Duodenal mucosa (tissue), 2 donors: ENCODE data around the gene QPCTL.
A peak's percentile ranks its signal among the peaks of the same experiment; 100 is the strongest.
"Not testable (repeated sequence)": the region's sequence is repeated elsewhere in the genome, so short reads cannot be mapped to it uniquely, and the experiment has no call there.

ENCODE experiments used
- H3K27ac ChIP-seq: one replicate; pipeline ENCODE4 v1.7.0; 2013; ENCODE audit warnings: low read depth, low read length
- H3K27me3 ChIP-seq, 2 donors: one replicate each; pipeline ENCODE4 v1.7.0; 2013; ENCODE audit warnings: low read length in 2 of 2, control low read depth in 1 of 2; ENCODE audit not compliant: insufficient read depth in 2 of 2, control insufficient read depth in 1 of 2
- H3K36me3 ChIP-seq, 2 donors: one replicate each; pipeline ENCODE4 v1.7.0; 2013; ENCODE audit warnings: low read length in 2 of 2, control low read depth in 1 of 2; ENCODE audit not compliant: insufficient read depth in 2 of 2, control insufficient read depth in 1 of 2
- H3K4me1 ChIP-seq, 2 donors: one replicate each; pipeline ENCODE4 v1.7.0; 2013; ENCODE audit warnings: low read length in 2 of 2, control low read depth in 1 of 2; ENCODE audit not compliant: insufficient read depth in 2 of 2, control insufficient read depth in 1 of 2
- H3K4me3 ChIP-seq, 2 donors: one replicate each; pipeline ENCODE4 v1.7.0; 2013; ENCODE audit warnings: low read length in 2 of 2, low read depth in 1 of 2
- H3K9ac ChIP-seq, 2 donors: one replicate each; pipeline ENCODE4 v1.7.0; 2013; ENCODE audit warnings: low read length in 2 of 2, low read depth in 1 of 2
- H3K9me3 ChIP-seq, 2 donors: one replicate each; pipeline ENCODE4 v1.7.0; 2013; ENCODE audit warnings: low read length in 2 of 2, control low read depth in 1 of 2; ENCODE audit not compliant: control insufficient read depth in 1 of 2

Gene QPCTL

DNA sequence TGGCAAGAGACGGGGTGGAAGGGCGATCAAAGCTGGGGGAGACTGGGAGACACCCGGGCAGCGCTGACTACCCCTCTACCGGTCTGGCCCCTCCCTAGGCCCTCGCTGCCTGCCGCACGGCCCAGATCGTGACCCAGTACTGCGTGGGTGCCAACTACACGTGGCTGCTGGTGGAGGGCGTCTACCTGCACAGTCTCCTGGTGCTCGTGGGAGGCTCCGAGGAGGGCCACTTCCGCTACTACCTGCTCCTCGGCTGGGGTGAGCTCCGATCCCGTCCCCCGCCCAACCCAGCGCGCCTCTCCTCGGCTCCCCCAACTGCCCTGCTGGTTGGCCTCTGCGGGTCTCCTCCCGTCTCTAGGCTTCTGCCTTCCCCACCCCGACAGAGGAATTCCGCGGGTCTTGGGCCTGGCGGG is 15.6 kb upstream of the QPCTL start:
- Histone ChIP-seq H3K9me3 (no peaks in the 10 kb centered on the region), H3K36me3 (no peaks in the 10 kb centered on the region), H3K9ac (peak overlapping the region; percentile 16 to 54), H3K4me3 (peak overlapping the region; percentile 60 to 65), H3K27ac (no peak overlapping the region), H3K27me3 (peaks cover 10 to 20% of the 10 kb centered on the region in 2 donors), H3K4me1 (peaks cover 11 to 18% of the 10 kb centered on the region in 2 donors)

- Histone ChIP-seq H3K27ac (no peak overlapping the region), H3K4me3 (peak overlapping the region; percentile 60 to 65), H3K4me1 (peaks cover 13 to 19% of the 10 kb centered on the region in 2 donors), H3K36me3 (no peaks in the 10 kb centered on the region), H3K9ac (no peak overlapping the region), H3K9me3 (no peaks in the 10 kb centered on the region), H3K27me3 (peaks cover 9 to 20% of the 10 kb centered on the region in 2 donors)
Measured at GRCh38 chr19:45677351-45678230, 14.9 kb upstream of the QPCTL start.

DNA sequence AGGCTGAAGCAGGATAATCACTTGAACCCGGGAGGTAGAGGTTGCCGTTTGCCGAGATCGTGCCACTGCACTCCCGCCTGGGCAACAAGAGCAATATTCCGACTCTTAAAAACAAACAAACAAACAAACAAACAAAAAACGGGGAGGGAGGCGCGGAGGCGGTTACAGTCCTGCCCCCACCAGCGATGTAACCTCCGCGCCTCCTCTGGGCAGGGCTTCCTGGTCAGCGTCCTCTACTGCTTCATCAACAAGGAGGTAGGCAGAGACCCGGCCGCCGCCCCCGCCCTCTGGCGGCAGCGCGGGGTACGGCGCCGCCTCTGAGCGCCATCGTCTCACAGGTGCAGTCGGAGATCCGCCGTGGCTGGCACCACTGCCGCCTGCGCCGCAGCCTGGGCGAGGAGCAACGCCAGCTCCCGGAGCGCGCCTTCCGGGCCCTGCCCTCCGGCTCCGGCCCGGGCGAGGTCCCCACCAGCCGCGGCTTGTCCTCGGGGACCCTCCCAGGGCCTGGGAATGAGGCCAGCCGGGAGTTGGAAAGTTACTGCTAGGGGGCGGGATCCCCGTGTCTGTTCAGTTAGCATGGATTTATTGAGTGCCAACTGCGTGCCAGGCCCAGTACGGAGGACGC is 11.0 kb upstream of the QPCTL start:
- Histone ChIP-seq H3K9me3 (no peaks in the 10 kb centered on the region), H3K4me1 (peaks cover 13 to 19% of the 10 kb centered on the region in 2 donors), H3K36me3 (peaks cover 13 to 18% of the 10 kb centered on the region in 2 donors), H3K4me3 (peak overlapping the region; percentile 51 to 52), H3K27me3 (peaks cover 4 to 20% of the 10 kb centered on the region in 2 donors), H3K9ac (peak overlapping the region; percentile 4 to 26), H3K27ac (no peak overlapping the region)

GRCh38 chr19:45682117-45682516 is 10.3 kb upstream of the QPCTL start:
- Histone ChIP-seq H3K9ac (peak overlapping the region in 1 of 2 donors; percentile 26), H3K36me3 (peaks cover 13 to 21% of the 10 kb centered on the region in 2 donors), H3K4me3 (no peak overlapping the region), H3K27me3 (peaks cover 0 to 16% of the 10 kb centered on the region in 2 donors), H3K4me1 (peaks cover 13 to 14% of the 10 kb centered on the region in 2 donors), H3K27ac (no peak overlapping the region), H3K9me3 (no peaks in the 10 kb centered on the region)

DNA sequence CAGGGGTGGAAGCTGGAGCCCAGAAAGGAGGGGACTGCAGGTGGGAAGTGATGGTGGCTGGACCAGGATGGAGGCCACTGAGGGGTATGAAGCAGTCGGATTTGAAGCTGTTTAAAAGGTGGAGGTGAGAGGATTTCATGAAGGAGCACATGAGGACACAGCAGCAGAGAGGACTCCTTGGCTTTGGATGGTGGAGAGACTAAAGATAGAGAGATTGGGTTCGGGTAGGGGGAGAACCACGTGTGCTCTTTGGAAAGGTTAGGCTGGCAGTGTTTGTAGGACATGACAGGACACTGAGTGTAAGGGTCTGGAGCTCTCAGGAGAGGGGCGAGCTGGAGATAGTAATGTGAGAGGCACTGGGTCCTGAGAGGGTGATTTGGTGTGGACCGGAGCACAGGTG is 9.6 kb upstream of the QPCTL start:
- peaks cover 0 to 10% of the 10 kb centered on the region in 2 donors for H3K27me3 ChIP-seq
- H3K27ac ChIP-seq = no peak overlapping the region
- no peak overlapping the region for H3K9ac ChIP-seq
- H3K9me3 ChIP-seq = no peaks in the 10 kb centered on the region
- peaks cover 7 to 8% of the 10 kb centered on the region in 2 donors for H3K4me1 ChIP-seq
- no peak overlapping the region for H3K4me3 ChIP-seq
- H3K36me3 ChIP-seq = peaks cover 18 to 29% of the 10 kb centered on the region in 2 donors

DNA sequence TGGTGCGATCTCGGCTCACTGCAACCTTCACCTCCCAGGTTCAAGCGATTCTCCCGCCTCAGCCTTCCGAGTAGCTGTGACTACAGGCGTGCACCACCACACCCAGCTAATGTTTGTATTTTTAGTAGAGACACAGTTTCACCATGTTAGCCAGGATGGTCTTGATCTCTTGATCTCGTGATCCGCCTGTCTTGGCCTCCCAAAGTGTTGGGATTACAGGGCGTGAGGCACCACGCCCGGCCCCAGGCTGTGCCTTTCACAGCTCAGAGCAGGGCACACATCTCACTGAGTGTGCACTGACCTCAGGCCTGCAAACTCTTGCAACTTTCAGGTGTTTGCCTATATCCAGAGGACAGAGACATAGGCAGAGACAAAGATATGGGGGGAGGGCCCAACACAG is 7.4 kb upstream of the QPCTL start:
- H3K9me3 ChIP-seq, H3K27ac ChIP-seq, H3K9ac ChIP-seq, H3K4me3 ChIP-seq, H3K4me1 ChIP-seq, H3K27me3 ChIP-seq: not testable (repeated sequence)
- peaks cover 24 to 36% of the 10 kb centered on the region in 2 donors for H3K36me3 ChIP-seq

GRCh38 chr19:45687599-45687998 is 4.9 kb upstream of the QPCTL start:
- no peak overlapping the region for H3K27ac ChIP-seq
- H3K4me3 ChIP-seq = no peak overlapping the region
- peaks cover 24 to 36% of the 10 kb centered on the region in 2 donors for H3K36me3 ChIP-seq
- H3K9ac ChIP-seq = no peak overlapping the region
- peaks cover 0 to 9% of the 10 kb centered on the region in 2 donors for H3K4me1 ChIP-seq
- no peaks in the 10 kb centered on the region for H3K9me3 ChIP-seq
- H3K27me3 ChIP-seq = no peaks in the 10 kb centered on the region

DNA sequence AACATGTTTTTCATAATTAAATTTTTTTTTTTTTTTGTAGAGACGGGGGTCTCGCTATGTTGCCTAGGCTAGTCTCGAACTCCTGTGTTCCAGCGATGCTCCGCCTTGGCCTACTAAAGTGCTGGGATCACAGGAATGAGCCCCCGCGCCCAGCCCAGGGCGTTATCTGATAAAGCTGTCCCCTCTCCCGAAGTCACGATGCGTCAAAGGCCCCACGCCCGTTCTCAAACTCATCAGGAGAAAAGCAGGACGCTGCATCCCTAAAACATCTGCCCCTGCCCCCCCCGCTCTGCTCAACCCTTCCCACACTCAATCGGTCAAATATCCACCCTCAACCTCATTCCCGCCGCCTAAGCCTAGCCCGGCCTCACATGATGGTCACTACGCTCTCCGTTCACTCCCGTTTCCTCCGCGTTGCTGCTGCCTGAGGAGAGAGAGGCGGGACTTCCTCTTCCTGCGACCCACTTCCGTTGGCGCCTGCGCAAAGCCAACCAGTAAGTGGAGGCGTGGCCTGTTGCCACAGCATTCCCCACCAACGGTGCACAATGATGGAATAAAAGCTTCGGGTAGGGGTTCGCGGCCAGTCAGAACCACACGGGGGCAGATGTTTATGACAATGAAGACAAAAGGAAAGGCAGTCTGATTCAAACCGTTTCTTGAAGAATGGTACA is 815 bp upstream of the QPCTL start, which contains the start of gene SNRPD2:
TSS of gene SNRPD2 (minus strand) at position 438 of the 671 bp plus-strand sequence. CDS start at position 373, 65 bp downstream.
- Histone ChIP-seq H3K27ac (peak within 1 kb of the TSS; percentile 87), H3K4me3 (peak within 1 kb of the TSS; percentile 94 to 95), H3K4me1 (peaks cover 5 to 16% of the 10 kb centered on the region in 2 donors), H3K36me3 (peaks cover 11 to 27% of the 10 kb centered on the region in 2 donors), H3K27me3 (no peaks in the 10 kb centered on the region), H3K9me3 (no peaks in the 10 kb centered on the region), H3K9ac (peak within 1 kb of the TSS; percentile 92 to 94)

- Histone ChIP-seq H3K9me3 (no peaks in the 10 kb centered on the region), H3K9ac (peak overlapping the region; percentile 92 to 94), H3K36me3 (peaks cover 2 to 16% of the 10 kb centered on the region in 2 donors), H3K4me1 (peaks cover 5 to 16% of the 10 kb centered on the region in 2 donors), H3K27me3 (no peaks in the 10 kb centered on the region), H3K4me3 (peak overlapping the region; percentile 94 to 95), H3K27ac (peak overlapping the region; percentile 87)
Measured at GRCh38 chr19:45693106-45693788, 781 bp downstream of the QPCTL start.
